OCI-LY3 (cell line): ENCODE results near the gene FRYL.

Source experiments
- CTCF ChIP-seq: fragments of 200-600, 300-600 bp; sonication (generic); IDR thresholded peaks from 2 replicates; pipeline ENCODE4 v1.5.1; 2014; ENCODE audit warnings: antibody characterized with exemption, low read length, low read depth
- EZH2phosphoT487 ChIP-seq: fragments of 200-600 bp; shearing (Covaris generic); IDR thresholded peaks from 2 replicates; pipeline ENCODE4 v1.6.1; 2018; ENCODE audit warnings: antibody characterized with exemption, mixed run types, low read depth

DNA sequence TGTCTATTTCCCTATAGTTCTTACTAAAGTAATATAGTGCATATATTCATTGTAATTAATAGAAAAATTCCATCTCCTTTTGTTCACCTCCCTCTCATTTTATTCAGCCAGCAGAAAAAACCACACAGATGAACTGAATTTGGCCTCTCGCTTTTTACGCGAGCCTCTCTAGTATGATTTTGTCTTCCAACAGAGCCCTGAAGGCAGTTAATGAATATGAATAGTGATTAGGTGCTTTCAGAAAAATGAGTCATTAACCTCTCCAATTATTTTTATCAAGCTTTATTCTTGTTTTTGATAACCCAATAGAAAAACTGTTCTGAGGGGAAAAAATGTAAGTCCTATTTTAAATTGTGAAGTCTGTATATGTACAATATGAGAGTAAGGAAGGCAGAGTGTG, 215.9 kb downstream of the FRYL start:
- TF ChIP-seq CTCF (no peak), EZH2phosphoT487 (no peak)
